Measurements from ENCODE around the gene PAX7. TPM values are rescaled to one million over a fixed set of nuclear protein-coding genes. Genes with fewer than 3 reads are reported as not detected.

PAX7 gene
- polyA plus RNA-seq, 2 of the 4 experiments (the other 2 are of a cell fraction): 0.23 to 0.48 TPM

- Histone ChIP-seq H3K4me2 (peak overlapping the region; percentile 65), H3K4me3 (no peak overlapping the region), H3K4me1 (peaks cover 54% of the 10 kb centered on the region), H3K27ac (peak overlapping the region; percentile 89 to 97), H3K9me3 (no peaks in the 10 kb centered on the region)
- POLR2A ChIA-PET: interaction anchor here (0.6 to 1.4 kb wide), 2 partner anchors 35 to 36 kb away, joined by 4 to 6 read pairs; no protein-coding TSS in a partner anchor
- CTCF ChIA-PET: interaction anchor here (1.0 to 3.6 kb wide), 4 partner anchors 14 to 337 kb away, joined by 3 to 24 read pairs (median 3); no protein-coding TSS in a partner anchor
- DNase-seq (ENCODE audit: low read depth in 1 of 2, low spot score in 1 of 2): no peak
- TF ChIP-seq MYC (IDR thresholded peaks at IDR 0.05; ENCODE audit: borderline replicate concordance, low read length) (no peak), HEYL (CRISPR knock-in tag; IDR thresholded peaks at IDR 0.05) (no peak), PHF8 (IDR thresholded peaks at IDR 0.05; ENCODE audit: borderline replicate concordance, low read depth) (no peak), ZSCAN20 (CRISPR knock-in tag; IDR thresholded peaks at IDR 0.05) (no peak), BCL3 (IDR thresholded peaks at IDR 0.05) (no peak), NFE2L2 (conservative IDR thresholded peaks at IDR 0.05; ENCODE audit: low read length) (no peak), CHD4 (IDR thresholded peaks at IDR 0.05; ENCODE audit: borderline replicate concordance) (no peak), CBX8 (IDR thresholded peaks at IDR 0.05) (no peak), BHLHE40 (IDR thresholded peaks at IDR 0.05; ENCODE audit: low read depth, low read length) (no peak), CHD2 (IDR thresholded peaks at IDR 0.05; ENCODE audit: low read length, partially characterized antibody) (no peak), EHMT2 (IDR thresholded peaks at IDR 0.05; ENCODE audit: low read depth) (no peak), PBX3 (IDR thresholded peaks at IDR 0.05) (no peak), FOSL2 (IDR thresholded peaks at IDR 0.05) (no peak), FOSL2 (CRISPR knock-in tag; IDR thresholded peaks at IDR 0.05) (no peak), SREBF2 (IDR thresholded peaks at IDR 0.05) (no peak), RCOR1 (IDR thresholded peaks at IDR 0.05; ENCODE audit: low read depth, low read length) (no peak), GATA3 (IDR thresholded peaks at IDR 0.05; ENCODE audit: borderline replicate concordance) (no peak), EP300 (IDR thresholded peaks at IDR 0.05) (no peak), HOXB5 (CRISPR knock-in tag; IDR thresholded peaks at IDR 0.05) (no peak)
- 98% methylated on average over 6 of the region's 6 CpGs for WGBS (ENCODE audit: missing lambda C conversion rate)
- ATAC-seq: no peak
- FAIRE-seq: no peak
Measured at GRCh38 chr1:18667333-18667732, 36.7 kb downstream of the PAX7 start.

- H3K9me3 ChIP-seq: no peaks in the 10 kb centered on the region
- ChIA-PET CTCF (interaction anchor here (1.0 to 3.6 kb wide), 3 partner anchors 13 to 71 kb away, joined by 3 to 24 read pairs (median 3); no protein-coding TSS in a partner anchor), POLR2A (interaction anchor here (1.4 kb wide), 1 partner anchor 36 kb away, joined by 4 read pairs; no protein-coding TSS in a partner anchor)
- no peak overlapping the region for H3K4me3 ChIP-seq
- 0% methylated on average over 1 of the region's 2 CpGs for WGBS (ENCODE audit: missing lambda C conversion rate)
- TF ChIP-seq BHLHE40 (IDR thresholded peaks at IDR 0.05; ENCODE audit: low read depth, low read length) (no peak), JUN (IDR thresholded peaks at IDR 0.05) (0 out of 5 replicates have a peak, but pooled peaks of 1 of the 2 experiments have one; percentile 16)
- peak overlapping the region; percentile 65 for H3K4me2 ChIP-seq
- peak overlapping the region; percentile 89 to 97 for H3K27ac ChIP-seq
- FAIRE-seq (no peak), DNase-seq (ENCODE audit: low read depth in 1 of 2, low spot score in 1 of 2) (peak in 1 of 2 experiments; percentile 58), ATAC-seq (peak; percentile 51 to 70; a peak in 3 of 6 replicates)
- H3K4me1 ChIP-seq: peaks cover 54% of the 10 kb centered on the region
Measured at GRCh38 chr1:18668046-18668445, 37.4 kb downstream of the PAX7 start.

- ChIA-PET CTCF (interaction anchor here (1.0 to 3.6 kb wide), 3 partner anchors 13 to 72 kb away, joined by 3 to 24 read pairs (median 15); no protein-coding TSS in a partner anchor), POLR2A (interaction anchor here (1.4 kb wide), 1 partner anchor 37 kb away, joined by 4 read pairs; no protein-coding TSS in a partner anchor)
- peak; percentile 95 to 97 for ATAC-seq
- WGBS (ENCODE audit: missing lambda C conversion rate): 5% methylated on average over 3 of the region's 4 CpGs
- H3K4me2 ChIP-seq: peak overlapping the region; percentile 65
- H3K9me3 ChIP-seq: no peaks in the 10 kb centered on the region
- no peak for FAIRE-seq
- H3K27ac ChIP-seq: peak overlapping the region; percentile 89 to 97
- H3K4me3 ChIP-seq: no peak overlapping the region
- TF ChIP-seq JUN (IDR thresholded peaks at IDR 0.05) (peak in 1 of 2 experiments; percentile 49; a peak in 1 of 5 replicates), TFCP2L1 (CRISPR knock-in tag; IDR thresholded peaks at IDR 0.05) (no peak), CBX2 (IDR thresholded peaks at IDR 0.05; ENCODE audit: borderline replicate concordance, low read depth) (no peak), CEBPB (IDR thresholded peaks at IDR 0.05) (peak; percentile 54 to 87), EP300 (IDR thresholded peaks at IDR 0.05) (peak in 1 of 2 experiments; percentile 46; a peak in 1 of 5 replicates), MAX (IDR thresholded peaks at IDR 0.05) (peak; percentile 57), JUNB (IDR thresholded peaks at IDR 0.05) (peak; percentile 33), GATA3 (IDR thresholded peaks at IDR 0.05; ENCODE audit: borderline replicate concordance) (peak; percentile 27; the same call in 1 of the 2 replicates), FOSL2 (IDR thresholded peaks at IDR 0.05) (peak; percentile 77), FOSL2 (CRISPR knock-in tag; IDR thresholded peaks at IDR 0.05) (peak; percentile 89)
- H3K4me1 ChIP-seq: peaks cover 58% of the 10 kb centered on the region
- DNase-seq (ENCODE audit: low read depth in 1 of 2, low spot score in 1 of 2): peak; percentile 92 to 93
Measured at GRCh38 chr1:18668750-18669404, 38.2 kb downstream of the PAX7 start.
